SK-N-SH treated with all-trans-retinoic acid at 6 μM for 48 hours (cell line): ENCODE results near the gene TTC39B.

ENCODE experiments used
- ATAC-seq: fragments of 200-7000 bp; cut with Tn5 transposase; 3 replicates; pipeline ENCODE4 v1.9.1; 2020; ENCODE audit warnings: mild to moderate bottlenecking, moderate library complexity
- ARNTL ChIP-seq: fragments of 450-650 bp; formaldehyde crosslinking; IDR thresholded peaks from 2 replicates; pipeline ENCODE4 v1.5.0; 2020; ENCODE audit warnings: low read depth, mild to moderate bottlenecking, moderate library complexity, borderline replicate concordance
- BACH2 ChIP-seq: fragments of 250-450 bp; sonication (Bioruptor Pico); IDR thresholded peaks from 2 replicates; pipeline ENCODE4 v1.9.0; 2021; ENCODE audit warnings: mild to moderate bottlenecking, borderline replicate concordance
- CREB5 ChIP-seq: fragments of 250-450 bp; sonication (Bioruptor Pico); IDR thresholded peaks from 2 replicates; pipeline ENCODE4 v1.5.1; 2020; ENCODE audit warnings: low read depth, mild to moderate bottlenecking, moderate library complexity
- CSDC2 ChIP-seq: fragments of 250-450 bp; sonication (Bioruptor Pico); IDR thresholded peaks from 2 replicates; pipeline ENCODE4 v1.5.0; 2020; ENCODE audit warnings: mild to moderate bottlenecking, moderate library complexity
- CSRNP3 ChIP-seq: fragments of 250-450 bp; sonication (Bioruptor Pico); IDR thresholded peaks from 2 replicates; pipeline ENCODE4 v1.5.1; 2021; ENCODE audit warnings: mild to moderate bottlenecking, moderate library complexity
- ESRRG ChIP-seq: fragments of 250-450 bp; sonication (Bioruptor Pico); IDR thresholded peaks from 2 replicates; pipeline ENCODE4 v1.6.1; 2021; ENCODE audit warnings: mild to moderate bottlenecking
- GLIS3 ChIP-seq: fragments of 250-450 bp; sonication (Bioruptor Pico); IDR thresholded peaks from 2 replicates; pipeline ENCODE4 v1.5.0; 2020; ENCODE audit warnings: mild to moderate bottlenecking, moderate library complexity
- ISL1 ChIP-seq: fragments of 250-450 bp; sonication (Bioruptor Pico); IDR thresholded peaks from 2 replicates; pipeline ENCODE4 v2.1.2; 2022; ENCODE audit warnings: mild to moderate bottlenecking, moderate library complexity
- OSR1 ChIP-seq: fragments of 250-450 bp; sonication (Bioruptor Pico); IDR thresholded peaks from 2 replicates; pipeline ENCODE4 v1.8.0; 2022; ENCODE audit warnings: moderate library complexity, mild to moderate bottlenecking, inconsistent platforms
- PATZ1 ChIP-seq: fragments of 250-450 bp; sonication (Bioruptor Pico); IDR thresholded peaks from 2 replicates; pipeline ENCODE4 v1.8.0; 2020; ENCODE audit warnings: mild to moderate bottlenecking, moderate library complexity, borderline replicate concordance
- POU6F1 ChIP-seq: fragments of 250-450 bp; sonication (Bioruptor Pico); IDR thresholded peaks from 2 replicates; pipeline ENCODE4 v1.8.0; 2021; ENCODE audit warnings: low read depth, mild to moderate bottlenecking, moderate library complexity, borderline replicate concordance
- PPARA ChIP-seq: fragments of 250-450 bp; sonication (Bioruptor Pico); IDR thresholded peaks from 2 replicates; pipeline ENCODE4 v1.5.0; 2020; ENCODE audit warnings: mild to moderate bottlenecking, borderline replicate concordance
- RARB ChIP-seq: fragments of 250-450 bp; sonication (Bioruptor Pico); IDR thresholded peaks from 2 replicates; pipeline ENCODE4 v1.8.0; 2021; ENCODE audit warnings: mild to moderate bottlenecking, moderate library complexity
- SNAI2 ChIP-seq: fragments of 250-450 bp; sonication (Bioruptor Pico); IDR thresholded peaks from 2 replicates; pipeline ENCODE4 v1.5.0; 2020; ENCODE audit warnings: mild to moderate bottlenecking, moderate library complexity
- TOX ChIP-seq: fragments of 250-450 bp; sonication (Bioruptor Pico); IDR thresholded peaks from 2 replicates; pipeline ENCODE4 v1.8.0; 2021; ENCODE audit warnings: mild to moderate bottlenecking, moderate library complexity, borderline replicate concordance
- TSHZ2 ChIP-seq: fragments of 250-450 bp; sonication (Bioruptor Pico); IDR thresholded peaks from 2 replicates; pipeline ENCODE4 v1.5.0; 2020; ENCODE audit warnings: mild to moderate bottlenecking, moderate library complexity
- ZC3H10 ChIP-seq: fragments of 250-450 bp; sonication (Bioruptor Pico); IDR thresholded peaks from 2 replicates; pipeline ENCODE4 v1.5.1; 2021; ENCODE audit warnings: mild to moderate bottlenecking, moderate library complexity
- ZFP3 ChIP-seq: fragments of 250-450 bp; sonication (Bioruptor Pico); IDR thresholded peaks from 2 replicates; pipeline ENCODE4 v1.5.0; 2020; ENCODE audit warnings: mild to moderate bottlenecking, moderate library complexity
- ZFP30 ChIP-seq: fragments of 450-650 bp; formaldehyde crosslinking; IDR thresholded peaks from 2 replicates; pipeline ENCODE4 v1.5.0; 2022; ENCODE audit warnings: mild to moderate bottlenecking, moderate library complexity
- ZNF565 ChIP-seq: fragments of 450-650 bp; formaldehyde crosslinking; conservative IDR thresholded peaks from 2 replicates; pipeline ENCODE4 v1.5.0; 2020; ENCODE audit warnings: low read depth, mild to moderate bottlenecking, moderate library complexity
- ZNF70 ChIP-seq: fragments of 450-650 bp; formaldehyde crosslinking; IDR thresholded peaks from 2 replicates; pipeline ENCODE4 v1.5.0; 2020; ENCODE audit warnings: mild to moderate bottlenecking, moderate library complexity
- ZNF8 ChIP-seq: fragments of 450-650 bp; formaldehyde crosslinking; IDR thresholded peaks from 2 replicates; pipeline ENCODE4 v1.5.0; 2020; ENCODE audit warnings: mild to moderate bottlenecking, moderate library complexity

Gene TTC39B

GRCh38 chr9:15225564-15226126, 81.4 kb downstream of the TTC39B start:
- ATAC-seq, result no peak
- TF ChIP-seq POU6F1, result no peak
- TF ChIP-seq ZFP30 (CRISPR knock-in tag), result no peak
- TF ChIP-seq PPARA, result no peak
- no peak for TF ChIP-seq CSRNP3
- TF ChIP-seq ARNTL (CRISPR knock-in tag), result no peak
- TF ChIP-seq ISL1 (CRISPR knock-in tag), result no peak
- TF ChIP-seq ESRRG (CRISPR knock-in tag), result no peak
- TF ChIP-seq RARB (CRISPR knock-in tag), result no peak
- TF ChIP-seq BACH2 (CRISPR knock-in tag), result no peak
- no peak for TF ChIP-seq ZNF8

- TF ChIP-seq ZFP3 (CRISPR knock-in tag) (no peak), PATZ1 (CRISPR knock-in tag) (no peak), CREB5 (no peak), RARB (CRISPR knock-in tag) (no peak), PPARA (no peak), ZNF8 (no peak), CSDC2 (CRISPR knock-in tag) (no peak), POU6F1 (no peak), OSR1 (no peak), ZC3H10 (CRISPR knock-in tag) (no peak), SNAI2 (CRISPR knock-in tag) (no peak), ZNF70 (CRISPR knock-in tag) (no peak), ARNTL (CRISPR knock-in tag) (no peak), ESRRG (CRISPR knock-in tag) (no peak), ZNF565 (CRISPR knock-in tag) (no peak), TSHZ2 (CRISPR knock-in tag) (no peak), BACH2 (CRISPR knock-in tag) (no peak), ISL1 (CRISPR knock-in tag) (no peak), ZFP30 (CRISPR knock-in tag) (no peak)
- TF ChIP-seq, all 23 proteins: peak for 0
- ATAC-seq, result no peak
These were observed 84.7 kb downstream of the TTC39B start for GRCh38 chr9:15222313-15222712.

- no peak for ATAC-seq
- no peak for TF ChIP-seq TOX (CRISPR knock-in tag)
- TF ChIP-seq GLIS3 (CRISPR knock-in tag), result no peak
- TF ChIP-seq RARB (CRISPR knock-in tag), result no peak
- TF ChIP-seq ZNF70 (CRISPR knock-in tag), result no peak
- no peak for TF ChIP-seq ZFP30 (CRISPR knock-in tag)
- TF ChIP-seq PPARA, result no peak
- TF ChIP-seq ZNF565 (CRISPR knock-in tag), result no peak
- TF ChIP-seq TSHZ2 (CRISPR knock-in tag), result no peak
- no peak for TF ChIP-seq CSRNP3
These were observed 85.3 kb downstream of the TTC39B start for GRCh38 chr9:15221746-15222145.
